ENCODE results near the gene CRADD.

DNA sequence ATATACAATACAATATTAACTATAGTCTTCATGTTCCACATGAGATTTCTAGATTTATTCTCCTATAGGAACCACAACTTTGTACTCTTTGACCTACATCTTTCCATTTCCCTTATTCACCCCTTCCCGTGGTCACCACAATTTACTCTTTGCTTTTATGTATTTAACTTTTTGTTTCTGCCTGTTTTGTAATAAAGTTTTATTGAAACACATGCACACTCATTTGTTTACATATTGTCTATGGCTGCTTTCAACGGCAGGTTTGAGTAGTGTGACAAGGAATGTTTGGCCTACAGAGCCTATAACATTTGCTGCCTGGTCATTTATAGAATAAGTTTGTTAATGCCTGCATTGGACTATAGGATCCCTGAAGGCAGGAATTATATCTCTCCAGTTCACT lies 231.1 kb downstream of the CRADD start:
- TF ChIP-seq JUN (IDR thresholded peaks at IDR 0.05; ENCODE audit: borderline replicate concordance, insufficient read depth, insufficient read length, low read depth) (no peak), POLR2A (IDR thresholded peaks at IDR 0.05; ENCODE audit: low read depth, low read length) (no peak), EZH2 (IDR thresholded peaks at IDR 0.05; ENCODE audit: borderline replicate concordance, low read depth, low read length, severe bottlenecking) (no peak), POLR2AphosphoS5 (IDR thresholded peaks at IDR 0.05; ENCODE audit: insufficient read depth, low read depth, low read length) (no peak), GATA2 (IDR thresholded peaks at IDR 0.05; ENCODE audit: insufficient read depth, insufficient read length, low read depth, low read length) (no peak)
- TF ChIP-seq, protein P1, sequence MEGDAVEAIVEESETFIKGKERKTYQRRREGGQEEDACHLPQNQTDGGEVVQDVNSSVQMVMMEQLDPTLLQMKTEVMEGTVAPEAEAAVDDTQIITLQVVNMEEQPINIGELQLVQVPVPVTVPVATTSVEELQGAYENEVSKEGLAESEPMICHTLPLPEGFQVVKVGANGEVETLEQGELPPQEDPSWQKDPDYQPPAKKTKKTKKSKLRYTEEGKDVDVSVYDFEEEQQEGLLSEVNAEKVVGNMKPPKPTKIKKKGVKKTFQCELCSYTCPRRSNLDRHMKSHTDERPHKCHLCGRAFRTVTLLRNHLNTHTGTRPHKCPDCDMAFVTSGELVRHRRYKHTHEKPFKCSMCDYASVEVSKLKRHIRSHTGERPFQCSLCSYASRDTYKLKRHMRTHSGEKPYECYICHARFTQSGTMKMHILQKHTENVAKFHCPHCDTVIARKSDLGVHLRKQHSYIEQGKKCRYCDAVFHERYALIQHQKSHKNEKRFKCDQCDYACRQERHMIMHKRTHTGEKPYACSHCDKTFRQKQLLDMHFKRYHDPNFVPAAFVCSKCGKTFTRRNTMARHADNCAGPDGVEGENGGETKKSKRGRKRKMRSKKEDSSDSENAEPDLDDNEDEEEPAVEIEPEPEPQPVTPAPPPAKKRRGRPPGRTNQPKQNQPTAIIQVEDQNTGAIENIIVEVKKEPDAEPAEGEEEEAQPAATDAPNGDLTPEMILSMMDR (IDR thresholded peaks at IDR 0.05; ENCODE audit: extremely low read depth in 1 of 2, insufficient read depth in 1 of 2, low read depth in 1 of 2, low read length in 2 of 2): no peak
